CD4-positive, alpha-beta memory T cell (primary cell): ENCODE data around the gene RPL22L1. TPM values are rescaled to one million over a fixed set of nuclear protein-coding genes. Genes with fewer than 3 reads are reported as not detected.

Experiments used
- CTCF ChIA-PET: fragments of 350-600 bp; sonication (Branson Sonifier 250); formaldehyde crosslinking; loops from one replicate; lab custom pipeline; 2021; ENCODE audit warnings: inconsistent platforms; ENCODE audit not compliant: partially characterized antibody; lab: Charles Lee
- POLR2A ChIA-PET: fragments of 350-600 bp; sonication (Branson Sonifier 250); formaldehyde crosslinking; loops from one replicate; lab custom pipeline; 2021; ENCODE audit not compliant: partially characterized antibody; lab: Charles Lee
- DNase-seq, 5 donors: peaks; one replicate each; pipeline versions ENCODE4 v3.0.0 to v3.0.0-alpha.2; 2020 to 2022; ENCODE audit warnings: mixed read lengths in 1 of 5
- H3K27ac ChIP-seq: one replicate; pipeline ENCODE4 v1.7.0; 2013; ENCODE audit warnings: low read depth, low read length
- H3K27me3 ChIP-seq: 2 replicates; pipeline ENCODE4 v1.7.0; 2013; ENCODE audit warnings: mild to moderate bottlenecking, low read length, moderate library complexity; ENCODE audit not compliant: insufficient read depth
- H3K36me3 ChIP-seq: 2 replicates; pipeline ENCODE4 v1.7.0; 2013; ENCODE audit warnings: mild to moderate bottlenecking, low read length, moderate library complexity; ENCODE audit not compliant: insufficient read depth
- H3K4me1 ChIP-seq: 2 replicates; pipeline ENCODE4 v1.7.0; 2013; ENCODE audit warnings: mild to moderate bottlenecking, low read length, moderate library complexity; ENCODE audit not compliant: insufficient read depth
- H3K4me3 ChIP-seq, 2 donors: one replicate each; pipeline ENCODE4 v1.7.0; 2013; ENCODE audit warnings: low read length in 2 of 2, mild to moderate bottlenecking in 1 of 2
- H3K9me3 ChIP-seq, 2 donors: one replicate each; pipeline ENCODE4 v1.7.0; 2013; ENCODE audit warnings: low read length in 2 of 2, control low read depth in 1 of 2; ENCODE audit not compliant: control insufficient read depth in 1 of 2
- H3K27ac Mint-ChIP-seq, 7 donors: one replicate each; pipeline ENCODE4 v1.8.0; 2020 to 2021; ENCODE audit warnings: mixed read lengths in 7 of 7, mild to moderate bottlenecking in 6 of 7, inconsistent platforms in 3 of 7, moderate library complexity in 3 of 7
- H3K27me3 Mint-ChIP-seq, 2 donors: one replicate each; pipeline ENCODE4 v1.8.0; 2020 to 2021; ENCODE audit warnings: mixed read lengths in 2 of 2
- H3K36me3 Mint-ChIP-seq, 2 donors: one replicate each; pipeline ENCODE4 v1.8.0; 2020 to 2021; ENCODE audit warnings: mixed read lengths in 2 of 2, inconsistent platforms in 1 of 2, mild to moderate bottlenecking in 1 of 2
- H3K4me1 Mint-ChIP-seq, 4 donors: one replicate each; pipeline ENCODE4 v1.8.0; 2020 to 2021; ENCODE audit warnings: mixed read lengths in 4 of 4, mild to moderate bottlenecking in 1 of 4
- H3K4me3 Mint-ChIP-seq, 8 donors: one replicate each; pipeline ENCODE4 v1.8.0; 2020 to 2021; ENCODE audit warnings: mixed read lengths in 8 of 8, mild to moderate bottlenecking in 7 of 8, moderate library complexity in 6 of 8, inconsistent platforms in 3 of 8
- H3K9me3 Mint-ChIP-seq, 8 donors: one replicate each; pipeline ENCODE4 v1.8.0; 2020 to 2021; ENCODE audit warnings: mixed read lengths in 8 of 8, mild to moderate bottlenecking in 5 of 8, inconsistent platforms in 3 of 8, moderate library complexity in 1 of 8
- intact Hi-C: fragments of 100-400 bp; cut with micrococcal nuclease; formaldehyde crosslinking; loops from one replicate; pipeline ENCODE4 v1.15.1; 2023
- polyA plus RNA-seq, 2 donors: library from polyadenylated mRNA; unstranded; fragments of 300-500 nt; fragmentation: Illumina TruSeq; gene quantifications; one replicate each; pipeline ENCODE4 v1.2.3, GENCODE V29; 2021
- total RNA-seq, 2 experiments: library from RNA; stranded (reverse); gene quantifications; one replicate each; pipeline ENCODE4 v1.2.3, GENCODE V29; 2021

The RPL22L1 gene
- total and polyA plus RNA-seq, 4 experiments from 2014 or later = 27.2 to 43.1 (median 32.1) TPM

- Histone ChIP-seq H3K4me1 (peaks cover 22% of the 10 kb centered on the region), H3K9me3 (peaks cover 0 to 22% of the 10 kb centered on the region in 2 donors), H3K4me3 (peak overlapping the region; percentile 19 to 69), H3K27me3 (no peaks in the 10 kb centered on the region), H3K27ac (no peak overlapping the region), H3K36me3 (no peaks in the 10 kb centered on the region)
- H3K36me3 Mint-ChIP-seq = peaks cover 0 to 5% of the 10 kb centered on the region in 2 donors
- intact Hi-C loops = loop anchor here (2.0 to 10.0 kb wide), 6 partner anchors 552 to 1843 kb away; partner anchors contain the start of genes ECT2, GPR160, MYNN and SEC62
- CTCF ChIA-PET = interaction anchor here (1.1 to 1.8 kb wide), 2 partner anchors 38 to 60 kb away, joined by 3 to 14 read pairs; partner anchors contain the start of gene RPL22L1
- H3K4me3 Mint-ChIP-seq = peak overlapping the region in 7 of 8 donors; percentile 41 to 98 (median 94)
- peaks cover 11 to 28% (median 19%) of the 10 kb centered on the region in 4 donors for H3K4me1 Mint-ChIP-seq
- POLR2A ChIA-PET = interaction anchor here (0.7 to 2.7 kb wide), 5 partner anchors 14 to 1145 kb away, joined by 3 to 60 read pairs (median 5); partner anchors contain the start of genes RPL22L1 and TERC
- H3K9me3 Mint-ChIP-seq = peaks cover 2 to 32% (median 16%) of the 10 kb centered on the region in 8 donors
- H3K27ac Mint-ChIP-seq = peak overlapping the region; percentile 37 to 98 (median 80)
- no peaks in the 10 kb centered on the region for H3K27me3 Mint-ChIP-seq
- DNase-seq = peak in 4 of 5 donors; percentile 1 to 20 (median 4)
These were observed 39.3 kb upstream of the RPL22L1 start for GRCh38 chr3:170909129-170909903.

- no peaks in the 10 kb centered on the region for H3K27me3 Mint-ChIP-seq
- ChIA-PET CTCF (interaction anchor here (1.1 to 1.8 kb wide), 4 partner anchors 15 to 495 kb away, joined by 3 to 14 read pairs (median 6); partner anchors contain the start of gene RPL22L1), POLR2A (interaction anchor here (0.7 to 2.7 kb wide), 11 partner anchors 13 to 1144 kb away, joined by 3 to 60 read pairs (median 3); partner anchors contain the start of genes ACTRT3, RPL22L1, SKIL and TERC)
- Histone ChIP-seq H3K36me3 (no peaks in the 10 kb centered on the region), H3K9me3 (peaks cover 0 to 22% of the 10 kb centered on the region in 2 donors), H3K27ac (peak within 1 kb of the TSS; percentile 59), H3K4me3 (peak within 1 kb of the TSS; percentile 59 to 69), H3K4me1 (peaks cover 22% of the 10 kb centered on the region), H3K27me3 (no peaks in the 10 kb centered on the region)
- peaks cover under 1 to 5% of the 10 kb centered on the region in 2 donors for H3K36me3 Mint-ChIP-seq
- DNase-seq = peak; percentile 92 to 97 (median 95)
- H3K9me3 Mint-ChIP-seq = peaks cover 2 to 32% (median 16%) of the 10 kb centered on the region in 8 donors
- intact Hi-C loops = loop anchor here (1.0 to 10.0 kb wide), 7 partner anchors 38 to 1844 kb away; partner anchors contain the start of genes ECT2, GPR160, MYNN and RPL22L1
- peak within 1 kb of the TSS; percentile 86 to 98 (median 97) for H3K27ac Mint-ChIP-seq
- H3K4me3 Mint-ChIP-seq = peak within 1 kb of the TSS; percentile 94 to 98 (median 97)
- peaks cover 11 to 28% (median 19%) of the 10 kb centered on the region in 4 donors for H3K4me1 Mint-ChIP-seq
These were observed 38.5 kb upstream of the RPL22L1 start, which contains the start of gene EIF5A2 for GRCh38 chr3:170908235-170909116. Gene EIF5A2 (minus strand): TSS chr3:170908637. CDS start chr3:170907806, 831 bp downstream.

GRCh38 chr3:170907637-170908234, 37.7 kb upstream of the RPL22L1 start:
- ChIA-PET POLR2A (interaction anchor here (0.8 to 2.7 kb wide), 10 partner anchors 12 to 1143 kb away, joined by 3 to 60 read pairs (median 4); partner anchors contain the start of genes ACTRT3, RPL22L1, SKIL and TERC), CTCF (interaction anchor here (1.1 to 1.8 kb wide), 4 partner anchors 14 to 494 kb away, joined by 3 to 14 read pairs (median 6); partner anchors contain the start of gene RPL22L1)
- no peaks in the 10 kb centered on the region for H3K36me3 ChIP-seq
- peaks cover 22% of the 10 kb centered on the region for H3K4me1 ChIP-seq
- intact Hi-C loops = loop anchor here (1.0 to 10.0 kb wide), 7 partner anchors 37 to 1845 kb away; partner anchors contain the start of genes ECT2, GPR160, MYNN and RPL22L1
- H3K27me3 Mint-ChIP-seq = no peaks in the 10 kb centered on the region
- peak overlapping the region; percentile 94 to 98 (median 97) for H3K4me3 Mint-ChIP-seq
- H3K27me3 ChIP-seq = no peaks in the 10 kb centered on the region
- peaks cover 11 to 28% (median 19%) of the 10 kb centered on the region in 4 donors for H3K4me1 Mint-ChIP-seq
- peak overlapping the region; percentile 59 to 69 for H3K4me3 ChIP-seq
- H3K27ac Mint-ChIP-seq = peak overlapping the region in 6 of 7 donors; percentile 61 to 97 (median 80)
- H3K9me3 ChIP-seq = peaks cover 0 to 22% of the 10 kb centered on the region in 2 donors
- H3K36me3 Mint-ChIP-seq = peaks cover 6 to 8% of the 10 kb centered on the region in 2 donors
- peak overlapping the region; percentile 59 for H3K27ac ChIP-seq
- H3K9me3 Mint-ChIP-seq = peaks cover 2 to 32% (median 15%) of the 10 kb centered on the region in 8 donors
- peak in 1 of 5 donors; percentile 6 for DNase-seq

- CTCF ChIA-PET = no interaction called here
- peaks cover 12 to 28% (median 20%) of the 10 kb centered on the region in 4 donors for H3K4me1 Mint-ChIP-seq
- Histone ChIP-seq H3K4me3 (no peak overlapping the region), H3K27me3 (no peaks in the 10 kb centered on the region), H3K9me3 (peaks cover 0 to 21% of the 10 kb centered on the region in 2 donors), H3K36me3 (no peaks in the 10 kb centered on the region), H3K27ac (no peak overlapping the region), H3K4me1 (peaks cover 22% of the 10 kb centered on the region)
- no peak for DNase-seq
- peaks cover 2 to 20% (median 14%) of the 10 kb centered on the region in 8 donors for H3K9me3 Mint-ChIP-seq
- no peaks in the 10 kb centered on the region for H3K27me3 Mint-ChIP-seq
- peak overlapping the region in 1 of 8 donors; percentile 20 for H3K4me3 Mint-ChIP-seq
- peaks cover 10 to 19% of the 10 kb centered on the region in 2 donors for H3K36me3 Mint-ChIP-seq
- POLR2A ChIA-PET = no interaction called here
- intact Hi-C loops = loop anchor here (5.0 to 10.0 kb wide), 3 partner anchors 549 to 1846 kb away; partner anchors contain the start of genes ECT2, GPR160 and SKIL
- no peak overlapping the region for H3K27ac Mint-ChIP-seq
These were observed 35.9 kb upstream of the RPL22L1 start for GRCh38 chr3:170905862-170906261.

GRCh38 chr3:170903123-170903522, 33.1 kb upstream of the RPL22L1 start:
- CTCF ChIA-PET = interaction anchor here (0.7 kb wide), 1 partner anchor 22 kb away, joined by 3 read pairs; no protein-coding TSS in a partner anchor
- H3K27me3 ChIP-seq = no peaks in the 10 kb centered on the region

GRCh38 chr3:170899455-170899854, 29.5 kb upstream of the RPL22L1 start:
- Histone ChIP-seq H3K27ac (no peak overlapping the region), H3K27me3 (no peaks in the 10 kb centered on the region), H3K4me1 (no peaks in the 10 kb centered on the region), H3K9me3 (no peaks in the 10 kb centered on the region), H3K36me3 (no peaks in the 10 kb centered on the region), H3K4me3 (no peak overlapping the region)
- H3K4me3 Mint-ChIP-seq = no peak overlapping the region
- intact Hi-C loops = no loop called here
- no peaks in the 10 kb centered on the region for H3K27me3 Mint-ChIP-seq
- POLR2A ChIA-PET = no interaction called here
- H3K4me1 Mint-ChIP-seq = peaks cover 0 to 2% (median under 1%) of the 10 kb centered on the region in 4 donors
- CTCF ChIA-PET = interaction anchor here (0.7 kb wide), 1 partner anchor 1103 kb away, joined by 3 read pairs; no protein-coding TSS in a partner anchor
- H3K9me3 Mint-ChIP-seq = peaks cover 0 to 7% (median 0%) of the 10 kb centered on the region in 8 donors
- no peak overlapping the region for H3K27ac Mint-ChIP-seq
- DNase-seq = no peak
- H3K36me3 Mint-ChIP-seq = peaks cover 20 to 57% of the 10 kb centered on the region in 2 donors

More at GRCh38 chr3:170903123-170903522, 33.1 kb upstream of the RPL22L1 start:
- H3K4me3 Mint-ChIP-seq = no peak overlapping the region
- peaks cover 12 to 35% of the 10 kb centered on the region in 2 donors for H3K36me3 Mint-ChIP-seq
- POLR2A ChIA-PET = no interaction called here
- no peak overlapping the region for H3K27ac Mint-ChIP-seq
- intact Hi-C loops = loop anchor here (10.0 kb wide), 1 partner anchor 868 kb away; the partner anchor contains the start of gene GPR160
- Histone ChIP-seq H3K36me3 (no peaks in the 10 kb centered on the region), H3K4me1 (peaks cover 22% of the 10 kb centered on the region), H3K4me3 (no peak overlapping the region), H3K27ac (no peak overlapping the region), H3K9me3 (no peaks in the 10 kb centered on the region)
- H3K4me1 Mint-ChIP-seq = peaks cover 10 to 20% (median 15%) of the 10 kb centered on the region in 4 donors
- no peak for DNase-seq
- no peaks in the 10 kb centered on the region for H3K27me3 Mint-ChIP-seq
- H3K9me3 Mint-ChIP-seq = peaks cover 0 to under 1% (median 0%) of the 10 kb centered on the region in 8 donors
